ENCODE results near the gene RBX1.

Gene RBX1

GRCh38 chr22:40939202-40939601, 12.0 kb upstream of the RBX1 start:
- Histone ChIP-seq H3K9ac (no peak overlapping the region), H3K27me3 (no peaks in the 10 kb centered on the region), H4K20me1 (no peaks in the 10 kb centered on the region), H3K9me3 (no peaks in the 10 kb centered on the region), H3K4me2 (no peak overlapping the region), H3K36me3 (0 out of 2 replicates have a peak, but pooled peaks cover 5% of the 10 kb centered on the region), H3K27ac (no peak overlapping the region), H3K4me3 (no peak overlapping the region), H3K4me1 (peaks cover 7% of the 10 kb centered on the region; the same call in 1 of the 2 replicates)
- TF ChIP-seq Cebpa-rat (IDR thresholded peaks at IDR 0.05) = no peak

- Histone ChIP-seq H3K27ac (peak overlapping the region; percentile 88), H3K9ac (peak overlapping the region; percentile 87), H3K4me3 (peak overlapping the region; percentile 77), H3K27me3 (no peaks in the 10 kb centered on the region), H3K4me1 (peaks cover 34% of the 10 kb centered on the region), H3K36me3 (peaks cover 40% of the 10 kb centered on the region), H3K4me2 (peak overlapping the region; percentile 88), H4K20me1 (no peaks in the 10 kb centered on the region; the same call in 1 of the 2 replicates), H3K9me3 (no peaks in the 10 kb centered on the region)
- no peak for TF ChIP-seq Cebpa-rat (IDR thresholded peaks at IDR 0.05)
These were observed 822 bp downstream of the RBX1 start for GRCh38 chr22:40951795-40952605.

GRCh38 chr22:40953471-40953870, 2.3 kb downstream of the RBX1 start:
- TF ChIP-seq Cebpa-rat (IDR thresholded peaks at IDR 0.05) = no peak

GRCh38 chr22:40954113-40954512, 2.9 kb downstream of the RBX1 start:
- Histone ChIP-seq H3K27me3 (no peaks in the 10 kb centered on the region), H3K9ac (no peak overlapping the region), H4K20me1 (peaks cover 10% of the 10 kb centered on the region), H3K4me2 (peak overlapping the region; percentile 88; the same call in 1 of the 2 replicates), H3K27ac (no peak overlapping the region), H3K4me3 (no peak overlapping the region), H3K9me3 (no peaks in the 10 kb centered on the region), H3K4me1 (peaks cover 35% of the 10 kb centered on the region), H3K36me3 (peaks cover 61% of the 10 kb centered on the region)
- TF ChIP-seq Cebpa-rat (IDR thresholded peaks at IDR 0.05) = no peak

More at GRCh38 chr22:40953471-40953870, 2.3 kb downstream of the RBX1 start:
- Histone ChIP-seq H3K9me3 (no peaks in the 10 kb centered on the region), H3K4me3 (no peak overlapping the region), H3K4me1 (peaks cover 34% of the 10 kb centered on the region), H3K27ac (no peak overlapping the region), H4K20me1 (peaks cover 4% of the 10 kb centered on the region; the same call in 1 of the 2 replicates), H3K27me3 (no peaks in the 10 kb centered on the region), H3K9ac (no peak overlapping the region), H3K36me3 (peaks cover 55% of the 10 kb centered on the region), H3K4me2 (peak overlapping the region; percentile 88)

- H3K9me3 ChIP-seq = no peaks in the 10 kb centered on the region
- H3K4me1 ChIP-seq = peaks cover 35% of the 10 kb centered on the region
- H3K9ac ChIP-seq = no peak overlapping the region
- no peak for TF ChIP-seq Cebpa-rat (IDR thresholded peaks at IDR 0.05)
- no peak overlapping the region for H3K4me2 ChIP-seq
- no peaks in the 10 kb centered on the region for H3K27me3 ChIP-seq
- H4K20me1 ChIP-seq = peaks cover 25% of the 10 kb centered on the region
- peaks cover 75% of the 10 kb centered on the region for H3K36me3 ChIP-seq
- no peak overlapping the region for H3K4me3 ChIP-seq
- no peak overlapping the region for H3K27ac ChIP-seq
These were observed 4.4 kb downstream of the RBX1 start for GRCh38 chr22:40955571-40955970.

GRCh38 chr22:40957601-40958000, 6.4 kb downstream of the RBX1 start:
- Histone ChIP-seq H3K9me3 (no peaks in the 10 kb centered on the region), H3K36me3 (peaks cover 94% of the 10 kb centered on the region), H3K27ac (no peak overlapping the region), H3K27me3 (no peaks in the 10 kb centered on the region), H3K4me2 (no peak overlapping the region), H3K4me3 (no peak overlapping the region), H3K9ac (no peak overlapping the region), H4K20me1 (peaks cover 41% of the 10 kb centered on the region), H3K4me1 (peaks cover 28% of the 10 kb centered on the region)
- no peak for TF ChIP-seq Cebpa-rat (IDR thresholded peaks at IDR 0.05)

GRCh38 chr22:40958299-40958698, 7.1 kb downstream of the RBX1 start:
- peaks cover 21% of the 10 kb centered on the region for H3K4me1 ChIP-seq
- H3K9me3 ChIP-seq = no peaks in the 10 kb centered on the region
- H3K9ac ChIP-seq = no peak overlapping the region
- H3K27me3 ChIP-seq = no peaks in the 10 kb centered on the region
- H3K27ac ChIP-seq = no peak overlapping the region
- H4K20me1 ChIP-seq = peaks cover 41% of the 10 kb centered on the region
- H3K36me3 ChIP-seq = peaks cover 98% of the 10 kb centered on the region
- no peak for TF ChIP-seq Cebpa-rat (IDR thresholded peaks at IDR 0.05)
- H3K4me3 ChIP-seq = no peak overlapping the region
- no peak overlapping the region for H3K4me2 ChIP-seq

- H3K27ac ChIP-seq = no peak overlapping the region
- H3K36me3 ChIP-seq = peaks cover 98% of the 10 kb centered on the region
- H3K27me3 ChIP-seq = no peaks in the 10 kb centered on the region
- peaks cover 17% of the 10 kb centered on the region for H3K4me1 ChIP-seq
- no peak for TF ChIP-seq Cebpa-rat (IDR thresholded peaks at IDR 0.05)
- peaks cover 41% of the 10 kb centered on the region for H4K20me1 ChIP-seq
- no peak overlapping the region for H3K4me2 ChIP-seq
- no peaks in the 10 kb centered on the region for H3K9me3 ChIP-seq
- H3K4me3 ChIP-seq = no peak overlapping the region
- no peak overlapping the region for H3K9ac ChIP-seq
These were observed 9.0 kb downstream of the RBX1 start for GRCh38 chr22:40960145-40960544.

GRCh38 chr22:40965936-40966725, 15.0 kb downstream of the RBX1 start:
- Histone ChIP-seq H3K4me3 (no peak overlapping the region), H3K4me1 (peaks cover 20% of the 10 kb centered on the region), H4K20me1 (peaks cover 11% of the 10 kb centered on the region), H3K27me3 (no peaks in the 10 kb centered on the region), H3K9me3 (no peaks in the 10 kb centered on the region), H3K27ac (peak overlapping the region; percentile 70), H3K9ac (peak overlapping the region; percentile 49), H3K36me3 (peaks cover 94% of the 10 kb centered on the region), H3K4me2 (peak overlapping the region; percentile 71)
- TF ChIP-seq Cebpa-rat (IDR thresholded peaks at IDR 0.05) = no peak

- peaks cover 94% of the 10 kb centered on the region for H3K36me3 ChIP-seq
- H3K4me1 ChIP-seq = peaks cover 20% of the 10 kb centered on the region
- no peaks in the 10 kb centered on the region for H3K9me3 ChIP-seq
- no peak overlapping the region for H3K4me3 ChIP-seq
- no peak overlapping the region for H3K27ac ChIP-seq
- no peaks in the 10 kb centered on the region for H3K27me3 ChIP-seq
- H3K9ac ChIP-seq = no peak overlapping the region
- no peak for TF ChIP-seq Cebpa-rat (IDR thresholded peaks at IDR 0.05)
- H3K4me2 ChIP-seq = no peak overlapping the region
- peaks cover 5% of the 10 kb centered on the region for H4K20me1 ChIP-seq
These were observed 15.5 kb downstream of the RBX1 start for GRCh38 chr22:40966726-40967085.
